Stimulated activated CD4-positive, alpha-beta T cell treated with anti-CD3 and anti-CD28 coated beads, TNF-alpha, amount 100 ng/mL, for 4 hours (primary cell): ENCODE results near the gene ITSN2.
"Not testable (repeated sequence)": the region's sequence is repeated elsewhere in the genome, so short reads cannot be mapped to it uniquely, and the experiment has no call there.

Experiments used
- DNase-seq, 3 experiments: peaks; one replicate each; pipeline ENCODE4 v3.0.0-alpha.2; 2020; ENCODE audit warnings: low read depth in 3 of 3

ITSN2 gene

DNA sequence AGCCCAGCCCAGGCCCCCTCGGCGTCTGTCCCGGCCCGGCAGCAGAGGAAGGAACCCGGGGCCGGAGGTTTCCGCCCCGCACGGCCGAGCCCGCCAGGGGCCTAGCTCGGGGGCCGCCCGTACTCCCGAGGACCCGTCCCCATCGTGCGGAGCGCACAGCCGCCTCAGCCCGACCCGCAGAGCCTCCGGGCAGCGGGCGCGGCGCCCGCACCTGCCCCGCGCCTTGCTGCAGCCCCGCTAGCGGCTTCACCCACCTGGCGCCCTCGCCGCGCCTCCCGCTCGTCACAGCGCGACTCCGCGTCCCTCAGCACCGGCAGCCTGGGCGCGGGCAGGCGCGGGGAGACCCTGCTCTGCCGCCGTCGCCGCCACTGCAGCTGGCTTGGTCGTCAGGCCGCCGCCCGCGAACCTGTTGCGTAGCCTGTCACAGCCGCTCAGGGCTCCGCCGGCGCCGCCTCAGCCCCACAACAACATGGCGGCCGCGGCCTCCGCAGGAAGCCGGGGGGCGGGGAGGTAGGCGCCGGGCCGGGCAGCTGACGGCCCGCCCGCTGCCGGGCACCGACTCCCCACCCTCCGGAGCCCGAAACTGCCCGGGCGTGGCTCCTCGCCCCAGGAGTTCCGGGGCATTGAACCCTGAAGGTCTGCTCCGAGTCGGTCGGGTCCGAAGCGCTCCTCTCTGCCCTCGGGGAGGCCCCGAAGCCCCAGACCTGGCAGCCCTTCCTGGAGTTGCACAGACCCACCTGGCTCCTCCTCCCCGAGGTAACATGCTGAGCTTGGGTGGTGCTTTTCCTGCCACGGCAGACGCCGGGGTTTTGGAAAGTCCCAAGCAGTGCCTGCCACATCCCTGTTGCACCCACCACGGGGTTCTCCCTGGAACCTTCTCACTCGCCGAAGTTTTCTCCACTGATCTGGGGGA, at the start of gene ITSN2:
TSS of gene ITSN2 (minus strand) at position 487 of the 913 bp plus-strand sequence. CDS start 32,454 bp downstream, outside the sequence.
- DNase-seq: peak; percentile 64 to 77 (median 65)

DNA sequence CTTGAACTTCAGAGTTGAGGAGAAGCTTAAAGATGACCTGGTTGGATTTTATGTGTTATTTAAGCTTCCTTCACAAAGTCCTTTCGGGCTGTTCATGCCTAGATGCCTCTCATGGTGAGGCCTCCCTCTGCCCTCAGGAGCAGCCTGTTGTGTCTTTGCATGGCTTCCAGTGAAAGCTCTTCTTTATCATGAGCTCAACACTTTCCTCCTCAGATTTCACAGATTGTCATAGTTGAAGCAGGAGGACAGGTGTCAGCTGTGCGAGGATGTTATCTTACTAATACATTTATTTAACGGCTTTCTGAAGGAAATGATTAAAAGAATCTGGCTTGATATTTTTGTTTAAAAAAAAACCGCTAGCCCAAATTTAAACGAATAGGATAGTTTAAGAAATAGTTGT, 48.8 kb upstream of the ITSN2 start:
- no peak for DNase-seq

DNA sequence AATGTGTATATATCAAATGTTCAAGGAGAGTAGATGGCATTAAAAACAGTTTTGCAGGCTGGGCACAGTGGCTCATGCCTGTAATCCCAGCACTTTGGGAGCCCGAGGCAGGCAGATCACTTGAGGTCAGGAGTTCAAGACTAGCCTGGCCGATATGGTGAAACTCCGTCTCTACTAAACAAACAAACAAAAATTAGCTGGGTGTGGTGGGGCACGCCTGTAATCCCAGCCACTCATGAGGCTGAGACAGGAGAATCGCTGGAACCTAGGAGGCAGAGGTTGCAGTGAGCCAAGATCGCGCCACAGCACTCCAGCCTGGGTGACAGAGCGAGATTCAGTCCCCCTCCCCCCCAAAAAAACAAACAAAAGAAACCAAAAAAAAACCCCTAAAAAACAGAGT, 48.4 kb upstream of the ITSN2 start:
- not testable (repeated sequence) for DNase-seq

DNA sequence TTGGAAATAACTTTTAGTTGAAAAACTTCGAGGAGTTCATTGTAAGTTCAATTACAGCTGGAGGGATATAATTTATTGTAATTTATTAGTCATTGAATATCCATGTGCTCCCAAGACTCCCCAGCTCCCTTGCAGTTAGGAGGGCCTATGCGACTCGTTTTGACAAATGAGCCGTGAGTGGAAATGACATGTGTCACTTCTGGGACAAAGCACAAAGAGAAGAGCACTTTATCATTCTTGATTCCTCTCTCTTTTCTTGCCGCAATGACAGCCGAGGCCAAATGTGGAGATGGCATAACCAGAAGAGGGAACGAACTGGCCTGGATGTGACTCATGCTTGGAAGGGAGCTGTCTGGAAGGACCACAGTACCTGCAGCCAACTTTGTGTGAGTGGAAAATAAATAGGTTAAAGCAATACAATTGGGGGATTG, 44.2 kb upstream of the ITSN2 start:
- no peak for DNase-seq

DNA sequence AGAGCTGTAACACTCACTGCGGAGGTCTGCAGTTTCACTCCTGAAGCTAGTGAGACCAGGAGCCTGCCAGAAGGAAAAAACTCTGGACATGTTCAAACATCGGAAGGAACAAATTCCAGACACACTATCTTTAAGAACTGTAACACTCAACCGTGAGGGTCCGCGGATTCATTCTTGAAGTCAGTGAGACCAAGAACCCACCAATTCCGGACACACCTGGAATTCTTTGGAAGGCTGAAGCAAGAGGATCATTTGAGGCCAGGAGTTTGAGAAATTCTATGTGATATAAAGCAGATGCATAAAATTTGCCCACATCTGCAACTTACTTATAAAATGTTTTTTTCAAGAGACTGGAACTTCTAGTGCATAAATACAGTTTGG, 43.5 kb upstream of the ITSN2 start:
- no peak for DNase-seq

DNA sequence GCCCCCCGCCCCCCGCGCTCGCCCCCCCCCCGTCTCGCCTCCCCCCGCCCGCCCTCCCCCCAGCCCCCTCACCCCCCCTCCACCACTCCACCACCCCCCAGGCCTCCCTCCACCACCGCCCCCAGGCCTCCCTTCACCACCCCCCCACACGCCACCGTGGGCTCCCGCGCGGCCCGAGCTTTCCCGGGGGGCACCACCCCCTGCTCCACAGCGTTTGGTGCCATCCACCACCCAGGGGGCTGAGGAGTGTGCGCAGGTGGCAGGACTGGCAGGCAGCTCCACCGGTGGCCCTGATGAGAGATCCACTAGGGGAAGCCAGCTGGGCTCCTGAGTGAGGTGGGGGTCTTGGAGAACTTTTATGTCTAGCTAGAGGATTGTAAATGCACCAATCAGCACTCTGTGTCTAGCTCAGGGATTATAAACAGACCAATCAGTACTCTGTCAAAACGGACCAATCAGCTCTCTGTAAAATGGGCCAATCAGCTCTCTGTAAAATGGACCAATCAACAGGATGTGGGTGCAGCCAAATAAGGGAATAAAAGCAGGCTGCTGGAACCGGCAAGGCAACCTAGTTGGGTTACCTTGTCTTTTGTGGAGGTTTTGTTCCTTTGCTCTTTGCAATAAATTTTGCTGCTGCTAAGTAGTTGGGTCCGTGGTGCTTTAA, 43.0 kb upstream of the ITSN2 start:
- no peak for DNase-seq

DNA sequence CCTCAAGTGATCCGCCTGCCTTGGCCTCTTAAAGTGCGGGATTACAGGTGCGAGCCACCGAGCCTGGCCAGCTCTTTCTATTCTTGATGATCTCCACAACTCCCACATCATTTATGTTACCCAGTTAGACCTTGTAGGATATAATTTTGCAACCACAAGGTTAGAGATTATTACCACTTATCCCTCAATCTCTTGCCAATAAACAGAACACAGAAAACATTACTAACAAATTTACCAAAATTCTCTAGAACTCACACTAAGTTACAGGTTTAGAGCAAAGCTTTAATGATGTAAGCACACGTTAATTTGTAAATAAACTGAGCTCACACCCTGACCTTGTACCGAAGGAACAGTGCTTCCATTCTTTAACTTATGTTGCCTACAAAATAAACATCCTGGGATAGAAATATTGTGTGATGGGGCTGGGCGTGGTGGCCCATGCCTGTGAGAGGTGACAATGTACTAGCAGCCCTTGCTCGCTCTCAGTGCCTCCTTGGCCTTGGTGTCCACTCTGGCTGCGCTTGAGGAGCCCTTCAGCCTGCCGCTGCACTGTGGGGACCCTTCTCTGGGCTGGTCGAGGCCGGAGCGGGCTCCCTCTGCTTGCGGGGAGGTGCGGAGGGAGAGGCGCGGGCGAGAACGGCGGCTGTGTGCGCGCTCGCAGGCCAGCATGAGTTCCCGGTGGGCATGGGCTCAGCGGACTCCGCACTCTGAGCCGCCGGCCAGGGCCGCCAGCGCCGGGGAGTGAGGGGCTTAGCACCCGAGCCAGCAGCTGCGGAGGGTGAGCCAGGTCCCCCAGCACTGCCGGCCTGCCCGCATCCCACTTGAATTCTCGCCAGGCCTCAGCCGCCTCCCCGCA, 42.1 kb upstream of the ITSN2 start:
- DNase-seq: no peak

DNA sequence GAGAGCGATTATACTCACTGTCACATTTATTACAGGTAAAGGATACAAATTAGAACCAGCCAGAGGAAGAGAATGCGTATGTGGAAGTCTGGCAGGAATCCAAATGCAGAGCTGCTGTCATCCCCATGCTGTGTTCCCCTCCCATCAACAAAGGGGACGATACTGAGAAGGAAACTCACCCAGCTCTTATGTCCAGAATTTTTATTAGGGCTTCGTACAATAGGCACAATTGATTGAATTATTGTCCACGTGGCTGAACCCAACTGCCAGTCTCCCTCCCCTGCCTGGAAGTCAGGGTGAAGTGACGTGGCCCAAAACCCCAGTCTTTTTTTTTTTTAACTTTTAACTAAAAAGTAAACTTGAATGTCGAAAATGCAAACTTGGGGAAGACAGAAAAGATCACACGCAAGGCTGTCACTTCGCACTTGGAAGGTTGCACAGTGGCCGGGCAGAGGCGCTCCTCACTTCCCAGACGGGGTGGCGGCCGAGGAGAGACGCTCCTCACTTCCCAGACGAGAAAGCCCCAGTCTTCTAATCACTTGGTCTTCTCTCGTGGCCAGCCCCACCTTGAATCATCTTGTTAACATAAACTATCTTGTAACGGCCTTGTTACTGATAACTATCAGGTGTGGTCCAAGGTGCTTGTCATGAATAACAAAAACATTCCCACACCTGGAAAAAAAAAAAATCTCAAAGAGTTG, 40.0 kb upstream of the ITSN2 start:
- no peak for DNase-seq

DNA sequence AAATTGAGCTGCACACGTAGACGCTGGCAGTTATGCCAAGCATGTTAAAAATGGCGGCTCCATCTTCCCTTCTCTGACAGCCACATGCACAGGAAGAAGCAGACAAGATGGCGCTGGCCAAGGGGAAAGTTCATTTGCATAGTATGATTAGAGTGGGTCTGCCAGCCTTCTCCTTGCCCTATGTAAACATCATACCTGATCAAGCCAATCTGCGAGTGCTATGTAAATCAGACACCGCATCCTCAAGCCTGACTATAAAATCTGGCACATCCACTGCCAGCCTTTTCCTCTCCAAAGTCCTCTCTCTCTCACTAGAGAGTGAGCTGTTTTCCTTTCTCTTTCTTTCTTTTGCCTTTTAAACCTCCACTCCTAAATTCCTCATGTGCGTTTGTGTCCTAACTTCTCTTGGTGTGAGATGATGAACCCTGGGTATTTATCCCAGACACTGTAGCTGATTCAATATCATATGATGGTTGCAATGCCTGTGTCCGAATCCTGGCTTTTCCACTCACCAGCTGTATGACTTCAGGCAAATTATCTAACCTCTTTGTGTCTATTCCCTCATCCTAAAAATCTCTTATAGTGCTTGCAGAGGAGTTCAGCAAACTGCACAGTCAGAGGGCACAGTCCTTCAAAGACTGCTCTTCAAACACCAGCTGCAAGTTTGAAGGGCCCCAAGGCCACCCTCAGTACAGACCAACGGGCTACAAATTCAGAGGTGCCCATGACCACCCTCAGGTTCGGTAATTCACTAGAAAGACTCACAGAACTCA, 39.3 kb upstream of the ITSN2 start:
- no peak for DNase-seq

DNA sequence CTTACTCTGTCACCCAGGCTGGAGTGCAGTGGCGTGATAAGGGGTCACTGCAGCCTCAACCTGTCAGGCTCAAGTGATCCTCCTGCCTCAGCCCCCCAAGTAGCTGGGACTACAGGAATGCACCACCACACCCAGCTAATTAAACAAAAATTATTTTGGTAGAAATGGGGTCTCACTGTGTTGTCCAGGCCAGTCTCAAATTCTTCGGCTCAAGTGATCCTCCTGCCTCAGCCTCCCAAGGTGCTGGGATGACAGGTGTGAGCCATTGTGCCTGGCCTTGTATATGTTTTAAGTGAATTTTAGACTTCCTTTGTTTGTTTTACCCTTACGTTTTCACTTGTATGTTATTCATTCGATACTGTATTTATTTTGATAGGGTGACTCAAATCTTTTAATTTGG, 34.7 kb upstream of the ITSN2 start:
- DNase-seq: no peak

DNA sequence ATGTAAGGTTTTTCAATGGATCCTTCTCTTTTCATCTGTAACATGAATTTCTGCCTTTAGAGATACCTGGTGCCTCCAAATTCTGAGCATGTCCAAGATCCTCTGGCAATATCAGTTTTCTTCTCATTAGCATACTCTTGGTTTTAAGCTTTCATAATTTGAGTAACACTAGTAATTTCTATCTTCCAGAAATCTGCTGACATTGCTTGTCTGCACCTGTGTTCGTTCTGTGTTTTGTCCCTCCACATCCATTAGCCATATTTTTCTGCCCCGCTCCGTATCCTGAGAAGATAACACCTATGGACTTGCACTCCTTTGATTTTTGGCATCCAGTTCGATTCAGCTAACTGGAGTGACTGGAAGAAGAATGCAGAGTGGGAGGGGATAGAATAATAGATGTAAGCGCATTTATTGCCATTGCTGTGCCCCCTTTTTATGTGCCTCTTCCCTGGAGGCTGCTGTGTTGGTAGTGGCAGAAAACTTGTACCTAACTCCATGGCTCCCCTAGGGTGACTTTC, 32.3 kb upstream of the ITSN2 start:
- no peak for DNase-seq

DNA sequence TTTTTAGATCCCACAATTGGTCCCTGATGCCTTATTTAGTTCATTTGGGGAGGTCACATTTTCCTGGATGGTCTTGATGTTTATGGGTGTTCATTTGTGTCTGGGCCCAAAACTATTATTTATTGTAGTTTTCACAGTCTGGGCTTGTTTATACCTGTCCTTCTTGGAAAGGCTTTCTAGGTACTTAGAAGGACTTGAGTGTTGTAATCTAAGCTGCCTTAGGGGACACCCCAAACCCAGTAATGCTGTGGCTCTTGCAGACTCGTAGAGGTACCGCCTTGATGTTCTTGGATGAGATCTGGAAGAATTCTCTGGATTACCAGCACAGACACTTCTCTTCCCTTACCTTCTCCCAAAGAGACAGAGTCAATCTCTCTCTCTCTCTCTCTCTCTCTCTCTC, 25.0 kb upstream of the ITSN2 start:
- DNase-seq: no peak

DNA sequence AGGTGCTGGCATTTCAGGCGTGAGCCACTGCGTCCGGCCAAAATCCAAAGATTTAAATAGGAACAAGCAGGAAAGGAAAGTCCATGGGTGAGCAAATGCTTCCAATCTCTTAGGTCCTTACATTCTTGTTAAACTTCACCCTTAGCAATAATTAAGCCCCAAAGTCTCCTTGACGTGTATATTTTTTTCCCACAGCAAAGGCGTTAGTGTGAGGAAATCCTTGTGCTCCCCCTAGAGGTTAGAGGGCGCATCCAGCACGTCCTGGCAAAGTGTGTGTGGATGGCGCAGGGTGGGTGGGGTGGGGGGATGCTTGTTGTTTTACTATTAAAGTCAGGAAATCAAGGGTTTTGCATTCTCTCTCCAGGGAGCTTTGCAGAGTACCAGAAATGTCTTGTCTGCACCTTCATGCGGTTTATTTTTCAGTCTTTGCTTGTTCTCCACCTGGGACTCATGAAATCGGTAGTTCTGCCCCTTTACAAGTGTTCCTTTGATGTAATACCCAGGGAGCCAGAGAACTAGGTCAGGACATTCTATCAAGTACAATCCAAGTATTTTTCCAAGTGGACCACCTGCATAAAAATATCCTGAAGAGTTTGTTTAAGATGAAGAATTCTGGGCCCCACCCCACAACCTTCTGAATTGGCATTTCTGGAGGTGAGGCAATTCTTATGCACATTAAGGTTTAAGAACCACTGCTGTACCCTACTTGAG, 22.2 kb upstream of the ITSN2 start:
- peak; percentile 21 to 26 (median 23) for DNase-seq

DNA sequence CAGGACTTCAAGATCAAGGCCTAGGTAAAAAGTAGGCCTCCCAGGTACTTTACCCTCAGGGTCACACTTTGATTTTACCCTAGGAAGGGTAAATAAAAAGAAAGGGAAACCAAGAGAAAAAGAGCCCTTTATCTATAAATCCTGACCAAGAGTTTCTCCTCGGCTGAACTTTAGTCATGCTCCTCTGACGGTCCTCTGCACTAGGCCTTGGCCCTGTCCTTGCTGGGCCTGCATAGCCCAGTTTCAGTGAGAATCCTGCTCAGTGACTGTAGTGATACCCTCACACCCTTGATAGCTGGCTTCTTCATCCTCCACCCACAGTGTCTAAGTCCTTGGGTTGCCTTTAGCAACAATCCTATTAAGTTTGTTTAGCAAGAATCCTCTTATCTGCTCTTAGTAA, 20.5 kb upstream of the ITSN2 start:
- no peak for DNase-seq

DNA sequence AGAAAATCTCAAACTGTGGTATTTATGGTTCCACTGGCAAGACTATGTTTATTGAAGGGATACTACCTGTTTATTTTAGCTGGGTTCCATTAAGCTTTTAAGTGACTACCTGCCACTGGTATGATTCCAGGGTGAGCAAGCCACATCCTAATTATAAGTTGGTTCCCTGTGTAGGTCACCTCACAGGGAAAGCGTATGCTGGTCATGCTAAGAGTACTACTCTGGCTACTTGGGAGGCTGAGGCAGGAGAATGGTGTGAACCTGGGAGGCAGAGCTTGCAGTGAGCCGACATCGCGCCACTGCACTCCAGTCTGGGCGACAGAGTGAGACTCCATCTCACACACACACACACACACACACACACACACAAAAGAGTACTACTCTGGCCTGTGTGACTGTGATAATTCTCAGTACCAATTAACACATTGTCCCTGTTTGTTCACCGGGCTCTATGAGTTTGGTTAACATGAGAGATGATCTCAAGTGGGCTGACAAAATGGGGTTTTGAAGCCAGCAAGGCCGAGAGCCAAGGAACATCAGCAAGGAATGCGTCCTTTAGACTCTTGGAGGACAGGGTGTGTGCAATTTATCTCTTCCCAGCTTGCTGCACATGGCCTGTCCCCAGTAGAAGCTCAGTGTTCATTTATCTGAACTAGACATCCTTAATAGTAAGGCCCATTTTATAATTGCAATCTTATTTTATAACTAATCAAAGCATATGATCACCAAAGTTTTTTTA, 15.2 kb upstream of the ITSN2 start:
- DNase-seq: no peak

DNA sequence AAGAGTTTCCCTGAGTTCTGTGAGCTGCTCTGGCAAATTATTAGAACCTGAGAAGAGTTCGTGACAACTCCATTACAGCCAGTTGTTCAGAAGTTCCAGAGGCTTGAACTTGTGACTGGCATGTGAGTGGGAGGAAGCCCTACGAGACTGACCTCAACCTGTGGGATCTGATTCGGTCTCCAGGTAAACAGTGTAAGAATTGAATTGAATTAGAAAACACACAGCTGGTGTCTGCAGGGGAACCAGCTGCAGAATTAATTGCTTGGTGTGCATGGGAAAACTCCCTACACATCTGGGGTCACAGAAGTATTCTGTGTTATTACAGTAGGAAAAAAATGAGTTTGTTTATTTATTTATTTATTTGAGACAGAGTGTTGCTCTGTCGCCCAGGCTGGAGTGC, 14.0 kb upstream of the ITSN2 start:
- no peak for DNase-seq

DNA sequence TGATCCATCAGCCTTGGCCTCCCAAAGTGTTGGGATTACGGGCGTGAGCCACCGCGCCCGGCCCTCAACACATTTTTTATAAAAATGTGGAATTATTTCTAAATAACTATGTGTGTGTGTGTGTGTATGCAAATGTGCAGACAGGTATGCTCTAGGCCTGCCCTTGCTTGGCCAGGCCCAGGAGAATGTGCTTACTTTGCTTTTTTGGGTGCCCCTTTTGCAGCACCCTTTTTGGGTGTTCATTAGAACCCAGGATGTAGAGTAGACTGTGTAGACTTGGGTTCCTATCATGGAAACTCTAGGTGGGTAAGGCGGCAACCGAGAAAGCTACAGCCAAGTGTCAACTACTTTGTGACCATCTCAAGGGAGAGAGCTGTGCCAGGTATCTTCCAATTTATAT, 11.7 kb upstream of the ITSN2 start:
- no peak for DNase-seq

DNA sequence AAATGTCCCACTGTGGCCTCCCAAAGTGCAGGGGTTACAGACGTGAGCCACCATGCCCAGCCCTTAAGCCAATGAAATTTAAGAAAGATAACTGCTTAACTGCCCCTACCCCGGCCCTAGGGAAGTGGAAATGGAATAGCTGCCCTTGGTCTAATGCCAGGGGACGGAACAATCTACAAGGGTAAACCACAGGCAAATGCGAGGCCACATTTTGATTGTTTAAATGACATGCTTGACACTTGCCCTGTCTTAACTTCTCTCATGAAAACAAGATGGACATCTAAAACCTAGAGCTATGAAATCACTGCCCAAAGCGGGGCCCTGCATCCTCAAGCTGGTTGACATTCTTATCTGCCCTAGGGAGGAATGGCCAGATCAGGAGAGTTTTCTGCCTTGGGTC, 5.5 kb upstream of the ITSN2 start:
- no peak for DNase-seq

DNA sequence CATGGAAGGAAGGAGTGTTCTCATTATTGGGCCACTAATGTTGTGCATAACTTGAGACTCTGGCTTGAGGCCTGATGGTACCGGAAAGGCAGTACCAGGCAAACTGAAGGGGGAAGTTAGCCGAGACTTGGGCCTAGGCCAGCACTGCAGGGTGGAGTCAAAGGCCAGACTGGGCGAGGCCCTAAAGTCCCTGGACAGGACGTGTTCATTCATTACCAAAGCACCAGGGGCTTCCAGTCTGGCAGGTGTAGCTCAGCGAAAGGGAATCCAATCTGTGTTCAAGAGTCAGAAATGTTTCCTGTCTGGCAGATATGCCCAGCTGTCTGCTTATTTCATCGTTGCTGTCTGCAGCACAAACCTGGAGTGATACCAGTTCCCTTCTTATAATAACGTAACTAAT, 4.7 kb upstream of the ITSN2 start:
- DNase-seq: no peak
